H1 (cell line): ENCODE data around the gene MAPRE2. TPM values are rescaled to one million over a fixed set of nuclear protein-coding genes. Genes with fewer than 3 reads are reported as not detected.

Experiments
- CTCF ChIA-PET: fragments of 300-600 bp; sonication (Branson Sonifier 250); formaldehyde crosslinking; loops from one replicate; lab custom pipeline; 2021; ENCODE audit not compliant: partially characterized antibody; lab: Charles Lee
- POLR2A ChIA-PET: fragments of 300-600 bp; sonication (Branson Sonifier 250); formaldehyde crosslinking; loops from one replicate; lab custom pipeline; 2021; ENCODE audit warnings: inconsistent platforms; ENCODE audit not compliant: partially characterized antibody; lab: Charles Lee
- DNase-seq, 2 experiments: peaks; one replicate each; pipeline versions ENCODE4 v3.0.0 to v3.0.0-alpha.2; 2010 to 2022; ENCODE audit warnings: low spot score in 2 of 2, low read depth in 1 of 2, mixed read lengths in 1 of 2
- FAIRE-seq: peaks from 2 replicates; lab custom pipeline; 2011; peaks lifted over from hg19 to GRCh38; lab: Jason Lieb, UNC
- H2AFZ ChIP-seq: 2 replicates; pipeline ENCODE4 v1.8.1; 2012; ENCODE audit warnings: low read length, inconsistent platforms
- H2AK5ac ChIP-seq: 2 replicates; pipeline ENCODE4 v1.6.1; 2013; ENCODE audit warnings: low read depth, low read length
- H2BK120ac ChIP-seq: replicated peaks from 2 replicates; pipeline ENCODE3; 2013; ENCODE audit warnings: low read depth, low read length, inconsistent platforms
- H2BK12ac ChIP-seq: 2 replicates; pipeline ENCODE4 v1.6.1; 2013; ENCODE audit warnings: low read depth, low read length
- H2BK15ac ChIP-seq: 2 replicates; pipeline ENCODE4 v1.6.1; 2013; ENCODE audit warnings: low read length
- H2BK20ac ChIP-seq: 2 replicates; pipeline ENCODE4 v1.6.1; 2013; ENCODE audit warnings: low read length
- H2BK5ac ChIP-seq: 2 replicates; pipeline ENCODE4 v1.6.1; 2013; ENCODE audit warnings: low read depth, low read length
- H3K14ac ChIP-seq: 2 replicates; pipeline ENCODE4 v1.6.1; 2013; ENCODE audit warnings: inconsistent platforms; ENCODE audit not compliant: insufficient read length
- H3K18ac ChIP-seq: 2 replicates; pipeline ENCODE4 v1.6.1; 2013; ENCODE audit warnings: low read length; ENCODE audit errors: extremely low read depth
- H3K23ac ChIP-seq: 2 replicates; pipeline ENCODE4 v1.6.1; 2013; ENCODE audit warnings: inconsistent platforms; ENCODE audit not compliant: insufficient read length
- H3K23me2 ChIP-seq: 2 replicates; pipeline ENCODE4 v1.6.1; 2013; ENCODE audit warnings: low read depth, low read length
- H3K27ac ChIP-seq: 2 replicates; pipeline ENCODE4 v1.6.1; 2011; ENCODE audit warnings: low read depth, low read length, inconsistent platforms
- H3K27me3 ChIP-seq, 4 experiments: replicated peaks in 1 of 4; 1 replicate in 1 of 4; 2 replicates in 3 of 4; pipeline versions ENCODE4 v1.6.1 to v1.8.1; 2011 to 2013; ENCODE audit warnings: low read length in 3 of 4, mild to moderate bottlenecking in 3 of 4, inconsistent platforms in 2 of 4, mixed read lengths in 2 of 4, moderate library complexity in 1 of 4; ENCODE audit not compliant: control insufficient read depth in 3 of 4, insufficient read depth in 3 of 4; ENCODE audit errors: extremely low read depth in 1 of 4
- H3K36me3 ChIP-seq, 4 experiments: 2 replicates each; pipeline versions ENCODE4 v1.6.1 to v1.8.1; 2011 to 2013; ENCODE audit warnings: mild to moderate bottlenecking in 4 of 4, low read length in 3 of 4, moderate library complexity in 2 of 4, control low read depth in 1 of 4, inconsistent platforms in 1 of 4; ENCODE audit not compliant: insufficient read depth in 4 of 4, control insufficient read depth in 2 of 4
- H3K4ac ChIP-seq: replicated peaks from 2 replicates; pipeline ENCODE3; 2013; ENCODE audit warnings: low read length, low read depth, mixed read lengths, inconsistent platforms; ENCODE audit not compliant: insufficient read length
- H3K4me1 ChIP-seq, 4 experiments: replicated peaks in 1 of 4; 1 replicate in 1 of 4; 2 replicates in 3 of 4; pipeline versions ENCODE4 v1.6.1 to v1.8.1; 2011 to 2013; ENCODE audit warnings: low read length in 3 of 4, inconsistent platforms in 2 of 4, mixed read lengths in 1 of 4; ENCODE audit not compliant: insufficient read depth in 4 of 4, control insufficient read depth in 3 of 4
- H3K4me2 ChIP-seq, 2 experiments: 2 replicates each; pipeline versions ENCODE4 v1.6.1 to v1.8.1; 2011 to 2013; ENCODE audit warnings: low read depth in 2 of 2, low read length in 2 of 2, control low read depth in 1 of 2, inconsistent platforms in 1 of 2, mild to moderate bottlenecking in 1 of 2; ENCODE audit not compliant: insufficient read depth in 1 of 2
- H3K4me3 ChIP-seq, 4 experiments: fragments of 200-600, 300-600 bp in 1 of 4; sonication (generic), shearing (Covaris generic), sonication (Bioruptor Twin) in 1 of 4; 2 replicates each; pipeline versions ENCODE4 v1.5.1 to v1.8.1; 2011 to 2016; ENCODE audit warnings: low read length in 4 of 4, low read depth in 3 of 4, control low read depth in 2 of 4, inconsistent platforms in 2 of 4, mild to moderate bottlenecking in 2 of 4, mixed read lengths in 1 of 4, moderate library complexity in 1 of 4; ENCODE audit not compliant: insufficient read depth in 2 of 4; ENCODE audit errors: extremely low read depth in 1 of 4
- H3K56ac ChIP-seq: replicated peaks from 2 replicates; pipeline ENCODE3; 2013; ENCODE audit warnings: low read depth, mild to moderate bottlenecking, mixed read lengths, low read length, inconsistent platforms; ENCODE audit not compliant: insufficient read length
- H3K79me1 ChIP-seq: 2 replicates; pipeline ENCODE4 v1.6.1; 2013; ENCODE audit warnings: low read depth, low read length, control low read depth
- H3K79me2 ChIP-seq, 2 experiments: 2 replicates each; pipeline versions ENCODE4 v1.6.1 to v1.8.1; 2012 to 2013; ENCODE audit warnings: low read length in 2 of 2, mild to moderate bottlenecking in 2 of 2, inconsistent platforms in 1 of 2; ENCODE audit not compliant: insufficient read depth in 2 of 2, control insufficient read depth in 1 of 2
- H3K9ac ChIP-seq, 4 experiments: replicated peaks in 1 of 4; 1 replicate in 1 of 4; 2 replicates in 3 of 4; pipeline versions ENCODE4 v1.6.1 to v1.8.1; 2011 to 2013; ENCODE audit warnings: low read depth in 3 of 4, low read length in 3 of 4, control low read depth in 2 of 4, mild to moderate bottlenecking in 2 of 4, moderate library complexity in 2 of 4, inconsistent platforms in 1 of 4; ENCODE audit errors: extremely low read depth in 1 of 4
- H3K9me3 ChIP-seq, 2 experiments: 2 replicates each; pipeline versions ENCODE4 v1.6.1 to v1.8.1; 2012 to 2013; ENCODE audit warnings: mild to moderate bottlenecking in 2 of 2, moderate library complexity in 2 of 2, control low read depth in 1 of 2, inconsistent platforms in 1 of 2, low read depth in 1 of 2, low read length in 1 of 2, mixed read lengths in 1 of 2; ENCODE audit not compliant: insufficient read depth in 2 of 2
- H4K20me1 ChIP-seq, 2 experiments: replicated peaks in 1 of 2; 2 replicates each; pipeline versions ENCODE3 to v1.8.1; 2011 to 2013; ENCODE audit warnings: inconsistent platforms in 2 of 2, low read length in 2 of 2, mild to moderate bottlenecking in 1 of 2; ENCODE audit not compliant: insufficient read depth in 2 of 2, control insufficient read depth in 1 of 2
- H4K5ac ChIP-seq: 2 replicates; pipeline ENCODE4 v1.6.1; 2013; ENCODE audit warnings: low read length, low read depth, mixed read lengths, inconsistent platforms; ENCODE audit not compliant: insufficient read length
- H4K8ac ChIP-seq: 2 replicates; pipeline ENCODE4 v1.8.0; 2013; ENCODE audit warnings: mild to moderate bottlenecking, moderate library complexity, low read length, inconsistent platforms; ENCODE audit not compliant: insufficient read depth; ENCODE audit errors: extremely low read depth
- H4K91ac ChIP-seq: replicated peaks from 2 replicates; pipeline ENCODE3; 2013; ENCODE audit warnings: low read length, mixed read lengths, inconsistent platforms; ENCODE audit not compliant: insufficient read length
- CBX8 ChIP-seq: fragments of 300-800, 300-1000 bp; sonication (generic); IDR thresholded peaks from 2 replicates; pipeline ENCODE4 v1.7.1; 2016; ENCODE audit warnings: low read depth, low read length, borderline replicate concordance
- CTCF ChIP-seq, 3 experiments: IDR thresholded peaks; 1 replicate in 2 of 3; 2 replicates in 1 of 3; pipeline versions ENCODE4 v1.5.1 to v1.6.1; 2011; ENCODE audit warnings: low read length in 3 of 3, mild to moderate bottlenecking in 3 of 3, inconsistent platforms in 2 of 3, low read depth in 1 of 3, moderate library complexity in 1 of 3; ENCODE audit not compliant: insufficient read depth in 1 of 3; ENCODE audit errors: control extremely low read depth in 1 of 3
- EGR1 ChIP-seq: IDR thresholded peaks from 2 replicates; pipeline ENCODE4 v1.6.1; 2011; ENCODE audit warnings: low read depth, low read length, borderline replicate concordance
- JUND ChIP-seq: IDR thresholded peaks from 2 replicates; pipeline ENCODE4 v1.6.1; 2011; ENCODE audit warnings: mild to moderate bottlenecking, improper control_type of control experiment, low read length
- KDM5A ChIP-seq: fragments of 200-600 bp; IDR thresholded peaks from 2 replicates; pipeline ENCODE4 v1.7.1; 2012; ENCODE audit warnings: mild to moderate bottlenecking, low read length, inconsistent platforms, mixed read lengths
- PHF8 ChIP-seq: fragments of 200-600 bp; sonication (generic); conservative IDR thresholded peaks from 2 replicates; pipeline ENCODE4 v1.7.1; 2012; ENCODE audit warnings: low read depth, mild to moderate bottlenecking, inconsistent platforms, low read length, moderate library complexity
- RFX5 ChIP-seq: IDR thresholded peaks from 2 replicates; pipeline ENCODE4 v1.6.1; 2011; ENCODE audit warnings: low read depth, low read length, improper control_type of control experiment, borderline replicate concordance
- RXRA ChIP-seq: IDR thresholded peaks from 2 replicates; pipeline ENCODE4 v1.6.1; 2011; ENCODE audit warnings: low read depth, mild to moderate bottlenecking, low read length, moderate library complexity; ENCODE audit not compliant: insufficient read depth
- SIRT6 ChIP-seq: IDR thresholded peaks from one replicate; pipeline ENCODE4 v1.7.1; 2012; ENCODE audit warnings: low read length, inconsistent platforms
- WGBS, 2 experiments: shearing (Covaris generic) in 1 of 2; methylation state at CpG; one replicate each; pipeline versions ENCODE4 v1.1.6 to v1.1.7; 2013 to 2015; ENCODE audit warnings: low lambda C conversion rate in 2 of 2, mixed read lengths in 2 of 2, inconsistent platforms in 1 of 2, low coverage in 1 of 2, missing lambda C conversion rate in 1 of 2; ENCODE audit not compliant: insufficient replicate concordance in 2 of 2, insufficient coverage in 1 of 2, insufficient read length in 1 of 2; ENCODE audit errors: extremely low coverage in 1 of 2, missing lambda C conversion rate in 1 of 2; 5-methylcytosine and 5-hydroxymethylcytosine counted together
- polyA plus RNA-seq, 7 experiments: library from polyadenylated mRNA; depleted of rRNA in 3 of 7; stranded (reverse) in 5 of 7; unstranded in 2 of 7; fragments of >200 nt in 5 of 7; fragments of 200-250 nt in 2 of 7; gene quantifications; 1 replicate in 5 of 7; 2 replicates in 1 of 7; 4 replicates in 1 of 7; pipeline versions ENCODE4 v1.2.1 to v1.2.3, GENCODE V29; 2011 to 2013; ENCODE audit warnings: missing spikeins in 2 of 7, mixed read lengths in 2 of 7
- total RNA-seq: library from RNA; stranded (reverse); fragmentation: NEBNext Ultra II Directional; extraction: Animal tissue kit (Norgen Biotek cat#: 25700); gene quantifications from 2 replicates; pipeline ENCODE4 v1.2.1, GENCODE V29; 2021
- TF ChIP-seq, protein P1 (sequence below): IDR thresholded peaks from 2 replicates; pipeline ENCODE4 v1.6.1; 2011; ENCODE audit warnings: low read depth, mild to moderate bottlenecking, low read length; ENCODE audit not compliant: insufficient read depth

MAPRE2 gene
- total and polyA plus RNA-seq, 2 of the 8 experiments (the other 6 are each of a cell fraction or from before 2014, with no cell fraction given): 32.6 to 33.1 TPM

DNA sequence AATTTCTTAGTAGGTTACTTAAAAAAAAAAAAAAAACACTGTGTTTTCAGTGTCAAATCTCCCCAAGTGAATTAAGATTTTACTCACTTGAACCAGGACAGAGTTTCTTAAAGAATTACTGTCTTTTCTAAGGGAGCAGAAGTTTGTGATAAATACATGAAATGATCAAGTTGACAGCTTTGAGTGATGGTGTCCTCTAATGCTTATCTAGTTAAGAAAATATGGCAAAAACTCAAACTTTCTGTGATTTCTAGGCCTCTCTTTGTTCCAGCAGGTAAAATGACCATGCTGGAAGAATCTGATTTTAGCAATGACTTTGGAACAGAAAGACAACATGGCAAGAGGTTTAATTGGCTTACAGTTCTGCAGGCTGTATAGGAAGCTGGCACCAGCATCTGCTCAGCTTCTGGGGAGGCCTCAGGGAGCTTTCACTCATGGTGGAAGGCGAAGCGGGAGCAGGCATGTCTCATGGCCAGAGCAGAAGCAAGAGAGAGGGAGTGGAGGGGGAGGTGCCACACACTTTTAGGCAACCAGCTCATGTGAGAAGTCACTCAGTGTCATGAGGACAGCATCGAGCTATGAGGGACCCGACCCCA is 6.6 kb downstream of the MAPRE2 start:
- Histone ChIP-seq H3K79me2 (peaks cover 2 to 85% of the 10 kb centered on the region in 2 experiments; a peak in 3 of 4 replicates), H3K4me1 (peaks cover 0 to 14% (median 6%) of the 10 kb centered on the region in 4 experiments; a peak in 4 of 7 replicates)
- POLR2A ChIA-PET: no interaction called here

More for the DNA sequence above, 6.6 kb downstream of the MAPRE2 start:
- H2BK20ac ChIP-seq: no peak overlapping the region
- H3K27ac ChIP-seq: no peak overlapping the region; the same call in 1 of the 2 replicates
- H3K9me3 ChIP-seq: no peaks in the 10 kb centered on the region
- peaks cover 4% of the 10 kb centered on the region; the same call in 1 of the 2 replicates for H3K79me1 ChIP-seq
- H2AK5ac ChIP-seq: no peak overlapping the region
- H3K4me2 ChIP-seq: no peak overlapping the region
- no peak overlapping the region for H4K8ac ChIP-seq
- H3K14ac ChIP-seq: no peak overlapping the region
- no peak overlapping the region for H2AFZ ChIP-seq
- H4K91ac ChIP-seq: no peak overlapping the region
- H3K23me2 ChIP-seq: no peaks in the 10 kb centered on the region
- no peak overlapping the region for H4K5ac ChIP-seq
- no peak overlapping the region for H2BK12ac ChIP-seq
- no peak overlapping the region for H2BK15ac ChIP-seq
- DNase-seq (no peak), FAIRE-seq (no peak)
- no peak overlapping the region for H3K4ac ChIP-seq
- WGBS, 2 experiments: 93% methylated on average over 4 of the region's 4 CpGs; no CpG with 5 or more reads in 1 of the 2 experiments
- TF ChIP-seq RFX5: no peak
- TF ChIP-seq JUND: no peak
- no peak for TF ChIP-seq RXRA
- no peak for TF ChIP-seq EGR1
- TF ChIP-seq, protein P1, sequence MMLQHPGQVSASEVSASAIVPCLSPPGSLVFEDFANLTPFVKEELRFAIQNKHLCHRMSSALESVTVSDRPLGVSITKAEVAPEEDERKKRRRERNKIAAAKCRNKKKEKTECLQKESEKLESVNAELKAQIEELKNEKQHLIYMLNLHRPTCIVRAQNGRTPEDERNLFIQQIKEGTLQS: no peak
- TF ChIP-seq KDM5A: no peak
- no peak for TF ChIP-seq CBX8
- TF ChIP-seq PHF8: no peak
- no peak for TF ChIP-seq CTCF (IDR thresholded peaks at IDR 0.05; ENCODE audit: control extremely low read depth in 1 of 3, insufficient read depth in 1 of 3, low read depth in 1 of 3, low read length in 3 of 3)
- TF ChIP-seq SIRT6: no peak
- no peak overlapping the region for H3K4me3 ChIP-seq
- no peak overlapping the region for H3K18ac ChIP-seq
- H3K23ac ChIP-seq: no peak overlapping the region
- no peak overlapping the region for H2BK120ac ChIP-seq
- 0 out of 8 replicates have a peak, but pooled peaks cover 0 to 2% (median 0%) of the 10 kb centered on the region in 4 experiments for H3K36me3 ChIP-seq
- H2BK5ac ChIP-seq: no peak overlapping the region
- no peak overlapping the region for H3K56ac ChIP-seq
- peaks cover 5% of the 10 kb centered on the region in 2 experiments for H4K20me1 ChIP-seq
- CTCF ChIA-PET: interaction anchor here (0.6 to 1.4 kb wide), 4 partner anchors 16 to 79 kb away, joined by 3 to 4 read pairs (median 3); no protein-coding TSS in a partner anchor
- no peak overlapping the region for H3K9ac ChIP-seq
- H3K27me3 ChIP-seq: no peaks in the 10 kb centered on the region
